ENCODE measurements around the gene TCEAL1. TPM values are rescaled to one million over a fixed set of nuclear protein-coding genes. Genes with fewer than 3 reads are reported as not detected.

TCEAL1 gene
- total RNA-seq, 1 donor from 2014 or later = 4.2 TPM

GRCh38 chrX:103674531-103675454 is 46.0 kb downstream of the TCEAL1 start:
- Mint-ChIP-seq H3K4me3 (ENCODE audit: low read depth) (no peak overlapping the region), H3K4me1 (ENCODE audit: low read depth) (no peaks in the 10 kb centered on the region), H3K27me3 (ENCODE audit: low read depth) (no peaks in the 10 kb centered on the region), H3K36me3 (ENCODE audit: low read depth) (peaks cover 43% of the 10 kb centered on the region), H3K9me3 (no peaks in the 10 kb centered on the region), H3K27ac (no peak overlapping the region)
- intact Hi-C loops (cut with micrococcal nuclease) = no loop called here
- DNase-seq (ENCODE audit: low spot score) = no peak

- H3K27ac Mint-ChIP-seq = no peak overlapping the region
- DNase-seq (ENCODE audit: low spot score) = no peak
- no peaks in the 10 kb centered on the region for H3K4me1 Mint-ChIP-seq (ENCODE audit: low read depth)
- H3K4me3 Mint-ChIP-seq (ENCODE audit: low read depth) = no peak overlapping the region
- H3K27me3 Mint-ChIP-seq (ENCODE audit: low read depth) = no peaks in the 10 kb centered on the region
- peaks cover 53% of the 10 kb centered on the region for H3K36me3 Mint-ChIP-seq (ENCODE audit: low read depth)
- intact Hi-C loops (cut with micrococcal nuclease) = no loop called here
- H3K9me3 Mint-ChIP-seq = no peaks in the 10 kb centered on the region
Measured at GRCh38 chrX:103678199-103678993, 49.6 kb downstream of the TCEAL1 start.

Other genes starting within 250 kb of the TCEAL1 start
- gene RAB40A, start 109.5 kb upstream of the TCEAL1 start, total RNA-seq = not detected in 2 replicates
- 6.1 TPM in 2 replicates for gene TCEAL4, start 43.5 kb upstream of the TCEAL1 start, total RNA-seq
- 0.78 and 0.87 TPM in 2 replicates for gene TCEAL3, start 21.0 kb upstream of the TCEAL1 start, total RNA-seq
- gene MORF4L2, start 57.7 kb downstream of the TCEAL1 start, total RNA-seq = 241 and 249 TPM in 2 replicates
- not detected in 2 replicates for gene TMEM31, start 81.9 kb downstream of the TCEAL1 start, total RNA-seq
- gene PLP1, start 147.9 kb downstream of the TCEAL1 start, total RNA-seq = not detected in 2 replicates
- gene RAB9B, start 203.3 kb downstream of the TCEAL1 start, total RNA-seq = 0.55 and 0.62 TPM in 2 replicates